Measurements from ENCODE around the gene AP1B1. TPM values are rescaled to one million over a fixed set of nuclear protein-coding genes. Genes with fewer than 3 reads are reported as not detected.
A peak's percentile ranks its signal among the peaks of the same experiment; 100 is the strongest.

Gene AP1B1
- total RNA-seq, 2 experiments from 2014 or later = 70.2 to 71.4 TPM

GRCh38 chr22:29331658-29332300 lies 56.6 kb downstream of the AP1B1 start:
- Mint-ChIP-seq H3K4me3 (no peak overlapping the region), H3K27ac (no peak overlapping the region), H3K27me3 (no peaks in the 10 kb centered on the region), H3K4me1 (no peaks in the 10 kb centered on the region), H3K36me3 (ENCODE audit: low read depth) (peaks cover 25% of the 10 kb centered on the region), H3K9me3 (no peaks in the 10 kb centered on the region)
- CTCF ChIA-PET = no interaction called here
- DNase-seq = no peak
- POLR2A ChIA-PET = interaction anchor here (1.4 kb wide), 1 partner anchor 8 kb away, joined by 4 read pairs; no protein-coding TSS in a partner anchor

GRCh38 chr22:29331213-29331612 lies 57.2 kb downstream of the AP1B1 start:
- H3K4me3 Mint-ChIP-seq = no peak overlapping the region
- peaks cover 22% of the 10 kb centered on the region for H3K36me3 Mint-ChIP-seq (ENCODE audit: low read depth)
- H3K27ac Mint-ChIP-seq = no peak overlapping the region
- H3K4me1 Mint-ChIP-seq = no peaks in the 10 kb centered on the region
- ChIA-PET CTCF (no interaction called here), POLR2A (no interaction called here)
- H3K27me3 Mint-ChIP-seq = no peaks in the 10 kb centered on the region
- DNase-seq = no peak
- H3K9me3 Mint-ChIP-seq = no peaks in the 10 kb centered on the region

- ChIA-PET CTCF (no interaction called here), POLR2A (no interaction called here)
- Mint-ChIP-seq H3K9me3 (no peaks in the 10 kb centered on the region), H3K27me3 (no peaks in the 10 kb centered on the region), H3K4me3 (no peak overlapping the region), H3K4me1 (no peaks in the 10 kb centered on the region), H3K27ac (no peak overlapping the region), H3K36me3 (ENCODE audit: low read depth) (peaks cover 17% of the 10 kb centered on the region)
- DNase-seq = no peak
These were observed 57.6 kb downstream of the AP1B1 start for GRCh38 chr22:29330753-29331152.

DNA sequence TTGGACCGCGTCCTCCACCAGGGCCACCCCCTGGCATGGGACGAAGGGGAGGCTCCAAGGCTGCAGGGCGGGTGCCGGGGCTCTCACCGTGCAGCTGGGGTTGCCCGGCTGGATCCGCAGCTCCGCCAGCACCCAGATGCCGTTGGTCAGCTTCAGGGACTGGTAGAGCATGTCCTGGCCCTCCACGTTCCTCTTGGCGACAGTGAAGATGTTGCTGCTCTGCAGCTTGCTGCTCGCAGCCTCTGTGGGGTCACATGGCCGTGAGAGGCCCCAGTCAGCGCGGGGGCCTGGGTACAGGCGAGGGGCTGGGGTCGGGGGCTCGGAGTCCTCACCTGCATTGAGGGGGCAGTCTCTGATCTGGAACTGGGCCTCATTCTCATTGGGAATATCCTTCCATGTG lies 58.1 kb downstream of the AP1B1 start:
- Mint-ChIP-seq H3K4me1 (no peaks in the 10 kb centered on the region), H3K27ac (no peak overlapping the region), H3K27me3 (no peaks in the 10 kb centered on the region), H3K9me3 (no peaks in the 10 kb centered on the region), H3K4me3 (no peak overlapping the region), H3K36me3 (ENCODE audit: low read depth) (peaks cover 13% of the 10 kb centered on the region)
- ChIA-PET CTCF (no interaction called here), POLR2A (no interaction called here)
- no peak for DNase-seq

GRCh38 chr22:29329581-29329980 lies 58.8 kb downstream of the AP1B1 start:
- Mint-ChIP-seq H3K27ac (no peak overlapping the region), H3K4me1 (no peaks in the 10 kb centered on the region), H3K9me3 (no peaks in the 10 kb centered on the region), H3K36me3 (ENCODE audit: low read depth) (peaks cover 8% of the 10 kb centered on the region), H3K27me3 (no peaks in the 10 kb centered on the region), H3K4me3 (no peak overlapping the region)
- POLR2A ChIA-PET = no interaction called here
- CTCF ChIA-PET = no interaction called here
- DNase-seq = no peak

- peaks cover 8% of the 10 kb centered on the region for H3K36me3 Mint-ChIP-seq (ENCODE audit: low read depth)
- H3K9me3 Mint-ChIP-seq = no peaks in the 10 kb centered on the region
- no peaks in the 10 kb centered on the region for H3K4me1 Mint-ChIP-seq
- H3K27ac Mint-ChIP-seq = peak overlapping the region; percentile 40
- H3K4me3 Mint-ChIP-seq = no peak overlapping the region
- H3K27me3 Mint-ChIP-seq = no peaks in the 10 kb centered on the region
- POLR2A ChIA-PET = interaction anchor here (1.3 kb wide), 1 partner anchor 12 kb away, joined by 3 read pairs; no protein-coding TSS in a partner anchor
- DNase-seq = no peak
- CTCF ChIA-PET = no interaction called here
These were observed 59.5 kb downstream of the AP1B1 start for GRCh38 chr22:29328566-29329500.

DNA sequence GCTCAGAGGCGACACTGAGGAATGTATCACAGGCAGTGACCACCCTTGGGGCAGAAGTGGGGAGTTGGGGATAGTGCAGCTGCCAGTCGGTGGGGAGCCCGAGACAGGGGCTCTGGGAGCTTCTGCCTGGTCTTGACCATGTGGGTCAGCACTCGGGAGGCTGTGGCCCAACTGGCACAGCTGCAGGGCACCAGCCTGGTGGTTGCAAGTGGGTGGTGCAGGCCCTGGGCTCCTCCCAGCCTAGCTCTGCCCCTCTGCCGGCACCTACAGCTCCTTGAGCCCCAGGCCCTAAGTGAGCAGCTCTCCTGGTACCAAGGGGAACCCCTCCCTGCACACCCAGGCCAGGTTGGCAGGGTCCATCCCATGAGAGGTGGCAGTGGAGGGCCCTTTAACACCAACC lies 60.3 kb downstream of the AP1B1 start:
- CTCF ChIA-PET = no interaction called here

DNA sequence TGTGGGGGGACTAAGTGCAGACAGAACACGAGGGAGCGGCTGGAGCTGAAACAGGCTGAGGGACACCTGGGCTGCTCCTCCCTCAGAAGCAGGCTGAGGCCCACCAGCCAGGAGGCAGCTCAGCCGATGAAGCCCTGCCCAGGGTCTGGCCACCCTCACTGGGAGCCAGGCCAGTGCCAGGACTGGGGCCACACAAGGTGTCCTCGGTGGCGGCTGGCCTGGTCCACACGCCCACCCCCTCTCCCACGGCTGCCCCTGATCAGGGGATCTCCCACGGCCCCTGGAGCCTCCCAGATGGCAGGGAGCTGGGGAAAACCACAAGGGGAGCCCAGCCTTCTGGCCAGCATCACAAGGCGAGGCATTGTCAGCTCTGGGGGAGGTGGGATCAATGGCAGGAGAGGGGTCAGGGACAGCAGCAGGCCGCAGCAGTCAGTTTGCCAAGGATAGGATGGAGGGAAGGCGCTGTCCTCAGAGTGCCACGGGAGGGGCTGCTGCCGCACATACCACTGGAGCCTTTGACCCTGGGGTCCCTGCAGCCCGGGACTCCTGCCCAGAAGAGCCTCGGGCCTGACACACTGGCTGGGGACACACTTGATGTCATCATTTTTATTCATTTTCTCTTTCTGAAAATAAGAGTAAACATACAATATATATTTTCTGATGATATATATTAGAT lies 61.1 kb downstream of the AP1B1 start:
- CTCF ChIA-PET = no interaction called here
- H3K9me3 Mint-ChIP-seq = no peaks in the 10 kb centered on the region

More for the DNA sequence above, 60.3 kb downstream of the AP1B1 start:
- Mint-ChIP-seq H3K27ac (no peak overlapping the region), H3K4me3 (no peak overlapping the region), H3K9me3 (no peaks in the 10 kb centered on the region), H3K4me1 (no peaks in the 10 kb centered on the region), H3K27me3 (no peaks in the 10 kb centered on the region), H3K36me3 (ENCODE audit: low read depth) (peaks cover 3% of the 10 kb centered on the region)
- POLR2A ChIA-PET = interaction anchor here (1.3 kb wide), 1 partner anchor 11 kb away, joined by 3 read pairs; no protein-coding TSS in a partner anchor
- no peak for DNase-seq

DNA sequence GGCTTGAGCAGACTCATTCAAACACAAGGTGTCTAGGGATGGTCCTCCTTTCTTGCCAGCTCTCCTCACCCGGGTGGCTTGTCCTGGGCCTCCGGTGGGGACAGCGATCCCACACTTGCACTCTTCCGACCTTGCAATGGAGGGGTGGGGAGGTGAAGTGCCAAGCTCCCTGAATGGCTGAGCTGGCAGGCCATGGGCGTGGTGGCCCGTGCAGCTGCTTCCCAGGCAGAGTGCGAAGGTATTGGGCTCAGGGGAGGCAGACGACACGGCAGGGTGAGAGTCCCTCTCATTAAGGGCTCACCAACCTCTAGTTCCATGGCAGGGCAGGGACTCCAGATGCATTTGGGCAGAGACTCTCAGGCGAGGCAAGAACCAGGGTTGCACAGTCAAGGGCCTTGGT lies 61.9 kb downstream of the AP1B1 start:
- no peaks in the 10 kb centered on the region for H3K9me3 Mint-ChIP-seq
- H3K36me3 Mint-ChIP-seq (ENCODE audit: low read depth) = no peaks in the 10 kb centered on the region
- H3K4me3 Mint-ChIP-seq = no peak overlapping the region
- H3K27me3 Mint-ChIP-seq = no peaks in the 10 kb centered on the region
- no peak for DNase-seq
- no peaks in the 10 kb centered on the region for H3K4me1 Mint-ChIP-seq
- POLR2A ChIA-PET = interaction anchor here (0.8 to 1.4 kb wide), 2 partner anchors 9 to 24 kb away, joined by 3 to 5 read pairs; no protein-coding TSS in a partner anchor
- CTCF ChIA-PET = no interaction called here
- H3K27ac Mint-ChIP-seq = no peak overlapping the region

More for the DNA sequence above, 61.1 kb downstream of the AP1B1 start:
- Mint-ChIP-seq H3K27ac (no peak overlapping the region), H3K36me3 (ENCODE audit: low read depth) (peaks cover 2% of the 10 kb centered on the region), H3K27me3 (no peaks in the 10 kb centered on the region), H3K4me3 (no peak overlapping the region), H3K4me1 (no peaks in the 10 kb centered on the region)
- POLR2A ChIA-PET = interaction anchor here (0.8 to 1.3 kb wide), 2 partner anchors 10 to 25 kb away, joined by 3 read pairs; no protein-coding TSS in a partner anchor
- DNase-seq = no peak

GRCh38 chr22:29325785-29326315 lies 62.5 kb downstream of the AP1B1 start:
- Mint-ChIP-seq H3K9me3 (no peaks in the 10 kb centered on the region), H3K4me3 (no peak overlapping the region), H3K4me1 (no peaks in the 10 kb centered on the region), H3K27me3 (no peaks in the 10 kb centered on the region), H3K27ac (no peak overlapping the region), H3K36me3 (ENCODE audit: low read depth) (no peaks in the 10 kb centered on the region)
- ChIA-PET POLR2A (interaction anchor here (1.4 kb wide), 1 partner anchor 9 kb away, joined by 5 read pairs; no protein-coding TSS in a partner anchor), CTCF (no interaction called here)
- no peak for DNase-seq

DNA sequence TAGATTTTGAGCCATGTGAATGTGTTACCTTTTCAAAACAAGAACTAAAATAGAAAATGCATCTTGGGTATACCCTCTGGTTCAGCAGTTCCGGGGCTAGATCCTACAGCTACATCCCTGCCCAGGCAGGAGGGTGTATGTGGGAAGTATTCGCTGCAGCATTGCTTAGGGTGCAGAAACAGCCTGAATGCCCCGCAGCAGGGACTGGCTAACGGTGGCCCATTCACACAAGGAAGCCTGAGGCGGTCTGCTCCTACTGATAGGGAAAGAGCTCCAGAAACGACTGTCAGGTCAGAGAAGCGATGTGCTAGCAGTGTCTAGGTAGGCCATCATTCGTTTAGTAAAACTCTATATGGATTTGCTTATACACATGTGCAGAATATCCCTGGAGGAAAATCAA lies 63.0 kb downstream of the AP1B1 start:
- CTCF ChIA-PET = no interaction called here
- no peaks in the 10 kb centered on the region for H3K36me3 Mint-ChIP-seq (ENCODE audit: low read depth)
- no peaks in the 10 kb centered on the region for H3K4me1 Mint-ChIP-seq
- POLR2A ChIA-PET = interaction anchor here (1.4 kb wide), 1 partner anchor 8 kb away, joined by 5 read pairs; no protein-coding TSS in a partner anchor
- H3K4me3 Mint-ChIP-seq = no peak overlapping the region
- DNase-seq = no peak
- no peaks in the 10 kb centered on the region for H3K9me3 Mint-ChIP-seq
- no peak overlapping the region for H3K27ac Mint-ChIP-seq
- H3K27me3 Mint-ChIP-seq = no peaks in the 10 kb centered on the region

GRCh38 chr22:29323641-29324040 lies 64.7 kb downstream of the AP1B1 start:
- no peaks in the 10 kb centered on the region for H3K27me3 Mint-ChIP-seq
- no peak overlapping the region for H3K27ac Mint-ChIP-seq
- DNase-seq = no peak
- POLR2A ChIA-PET = interaction anchor here (0.9 to 1.4 kb wide), 2 partner anchors 9 to 10 kb away, joined by 3 to 4 read pairs; no protein-coding TSS in a partner anchor
- CTCF ChIA-PET = interaction anchor here (1.4 kb wide), 1 partner anchor 10 kb away, joined by 7 read pairs; no protein-coding TSS in a partner anchor
- H3K36me3 Mint-ChIP-seq (ENCODE audit: low read depth) = no peaks in the 10 kb centered on the region
- H3K9me3 Mint-ChIP-seq = no peaks in the 10 kb centered on the region
- no peak overlapping the region for H3K4me3 Mint-ChIP-seq
- H3K4me1 Mint-ChIP-seq = no peaks in the 10 kb centered on the region
